ENCODE measurements around the gene COX8A.

Gene COX8A

GRCh38 chr11:64003807-64004589, 29.6 kb downstream of the COX8A start:
- DNase-seq (ENCODE audit: low spot score) = no peak

GRCh38 chr11:64004590-64004984, 30.2 kb downstream of the COX8A start:
- DNase-seq (ENCODE audit: low spot score) = no peak

- DNase-seq (ENCODE audit: low spot score) = no peak
Measured at GRCh38 chr11:64005691-64006090, 31.3 kb downstream of the COX8A start.

- no peak for DNase-seq (ENCODE audit: low spot score)
Measured at GRCh38 chr11:64006398-64006797, 32.0 kb downstream of the COX8A start.

GRCh38 chr11:64007160-64007628, 32.8 kb downstream of the COX8A start:
- DNase-seq (ENCODE audit: low spot score) = peak; percentile 62

GRCh38 chr11:64007629-64008282, 33.3 kb downstream of the COX8A start:
- DNase-seq (ENCODE audit: low spot score) = peak; percentile 85

- no peak for DNase-seq (ENCODE audit: low spot score)
Measured at GRCh38 chr11:64008283-64008913, 34.0 kb downstream of the COX8A start.

- no peak for DNase-seq (ENCODE audit: low spot score)
Measured at GRCh38 chr11:64008914-64009633, 34.7 kb downstream of the COX8A start.

GRCh38 chr11:64009710-64010109, 35.3 kb downstream of the COX8A start:
- DNase-seq (ENCODE audit: low spot score) = no peak

GRCh38 chr11:64010783-64011182, 36.4 kb downstream of the COX8A start:
- DNase-seq (ENCODE audit: low spot score) = no peak

- no peak for DNase-seq (ENCODE audit: low spot score)
Measured at GRCh38 chr11:64011371-64011770, 37.0 kb downstream of the COX8A start.

GRCh38 chr11:64013141-64013896, 38.9 kb downstream of the COX8A start:
- DNase-seq (ENCODE audit: low spot score) = no peak

- DNase-seq (ENCODE audit: low spot score) = no peak
Measured at GRCh38 chr11:64014356-64014755, 39.9 kb downstream of the COX8A start.

- no peak for DNase-seq (ENCODE audit: low spot score)
Measured at GRCh38 chr11:64015510-64015909, 41.1 kb downstream of the COX8A start.

- peak; percentile 7 for DNase-seq (ENCODE audit: low spot score)
Measured at GRCh38 chr11:64015935-64016845, 41.8 kb downstream of the COX8A start.

- peak; percentile 6 for DNase-seq (ENCODE audit: low spot score)
Measured at GRCh38 chr11:64017945-64018224, 43.5 kb downstream of the COX8A start.

GRCh38 chr11:64018310-64018709, 43.9 kb downstream of the COX8A start:
- peak; percentile 25 for DNase-seq (ENCODE audit: low spot score)

- DNase-seq (ENCODE audit: low spot score) = peak; percentile 16
Measured at GRCh38 chr11:64019106-64020037, 45.0 kb downstream of the COX8A start.

GRCh38 chr11:64020976-64021756, 46.7 kb downstream of the COX8A start:
- DNase-seq (ENCODE audit: low spot score) = no peak
